ENCODE data around the gene SLC38A1.
"Not testable (repeated sequence)": the region's sequence is repeated elsewhere in the genome, so short reads cannot be mapped to it uniquely, and the experiment has no call there.

The SLC38A1 gene

DNA sequence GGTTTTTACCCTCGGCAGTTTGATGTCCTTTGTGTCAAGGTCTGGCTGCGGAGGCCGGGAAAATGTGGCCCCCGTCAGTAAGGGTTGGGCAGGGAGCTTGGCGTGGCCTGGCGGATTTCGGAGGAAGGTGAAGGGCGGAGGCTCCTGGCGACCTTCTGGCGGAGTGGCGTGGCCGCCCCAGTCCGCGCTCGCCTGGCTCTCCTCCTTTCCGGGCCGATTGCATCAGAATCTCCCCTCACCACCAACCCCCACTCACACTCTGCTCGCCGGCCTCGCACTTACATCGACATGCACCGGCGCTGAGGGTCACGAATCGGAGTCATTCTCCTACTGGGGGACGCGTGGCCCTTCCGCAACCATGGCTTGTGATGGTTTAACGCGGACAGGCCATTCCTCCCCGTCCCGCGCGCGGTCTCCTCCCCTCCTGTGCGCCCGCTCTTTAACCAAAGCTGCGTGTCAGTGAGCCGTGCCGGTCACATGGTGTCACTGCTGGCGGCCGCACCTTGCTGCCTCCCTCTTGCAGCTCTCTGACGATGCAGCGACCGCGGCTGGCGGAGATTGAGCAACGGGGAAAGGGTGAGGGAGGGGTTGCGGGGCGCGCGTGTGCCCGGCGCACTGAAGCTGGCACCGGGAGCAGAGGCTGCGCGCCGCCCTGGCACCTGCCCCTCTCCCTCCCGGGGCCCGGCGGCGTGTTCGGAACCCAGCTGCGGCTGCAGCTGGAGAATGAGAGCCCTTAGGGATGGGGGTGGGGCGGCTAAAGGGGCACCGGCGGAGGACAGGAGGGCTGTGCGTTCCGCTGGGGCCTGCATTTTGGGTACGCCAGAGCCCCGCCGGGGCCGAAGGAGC, at the start of gene SLC38A1:
Gene SLC38A1, minus strand, starts transcription at position 461 of the 846 bp plus-strand sequence. CDS start 29,243 bp downstream, outside the sequence.
- Mint-ChIP-seq H3K4me1 (peaks cover 44% of the 10 kb centered on the region), H3K4me3 (no peak within 1 kb of the TSS), H3K27ac (no peak within 1 kb of the TSS), H3K27me3 (no peaks in the 10 kb centered on the region), H3K9me3 (no peaks in the 10 kb centered on the region)
- peak; percentile 87 to 93 for DNase-seq
- peak; percentile 80 for ATAC-seq

- H3K9me3 Mint-ChIP-seq, result peaks cover 0 to 7% of the 10 kb centered on the region in 2 donors
- no peaks in the 10 kb centered on the region for H3K4me1 Mint-ChIP-seq
- DNase-seq, result no peak
- no peak overlapping the region for H3K27ac Mint-ChIP-seq
- ATAC-seq, result no peak
- no peaks in the 10 kb centered on the region for H3K27me3 Mint-ChIP-seq
- no peak overlapping the region for H3K4me3 Mint-ChIP-seq
These were observed 49.2 kb upstream of the SLC38A1 start for GRCh38 chr12:46318037-46318436.

GRCh38 chr12:46304070-46304469, 35.2 kb upstream of the SLC38A1 start:
- Mint-ChIP-seq H3K4me1 (peaks cover 13% of the 10 kb centered on the region), H3K4me3 (no peak overlapping the region), H3K9me3 (peaks cover 22 to 23% of the 10 kb centered on the region in 2 donors), H3K27me3 (no peaks in the 10 kb centered on the region), H3K27ac (no peak overlapping the region)
- DNase-seq, result no peak
- ATAC-seq, result no peak

DNA sequence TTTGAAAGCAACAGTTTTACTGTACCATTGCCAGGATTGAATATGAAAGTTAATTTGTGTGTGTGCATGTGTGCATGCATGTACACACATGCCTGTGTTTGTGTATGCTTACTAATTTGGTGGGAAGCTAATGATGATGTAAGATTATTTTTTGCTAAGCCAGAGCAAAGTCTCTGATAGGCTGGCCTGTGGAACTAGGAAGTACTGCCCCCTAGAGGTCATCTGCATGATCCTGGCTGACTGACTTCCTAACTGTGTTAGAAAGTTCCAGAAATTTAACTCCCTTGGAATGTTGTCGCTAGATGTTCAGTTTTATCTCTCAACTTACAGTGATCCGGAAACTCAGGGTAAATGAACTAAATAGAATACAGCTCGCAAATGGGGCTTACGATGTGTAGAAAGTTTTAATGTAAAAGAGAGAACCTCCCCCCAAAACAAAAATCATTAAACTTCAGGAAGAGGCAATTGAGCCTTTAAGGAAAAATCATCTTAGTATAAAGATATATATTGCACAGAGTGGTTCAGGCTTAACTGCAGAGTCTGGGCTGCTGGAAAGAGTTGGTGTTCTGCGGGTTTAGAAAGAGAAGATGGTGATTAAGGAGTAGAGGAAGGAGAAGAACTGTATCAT, 34.3 kb upstream of the SLC38A1 start:
- Mint-ChIP-seq H3K27me3 (no peaks in the 10 kb centered on the region), H3K9me3 (peaks cover 17 to 18% of the 10 kb centered on the region in 2 donors), H3K4me3 (no peak overlapping the region), H3K4me1 (peaks cover 13% of the 10 kb centered on the region), H3K27ac (no peak overlapping the region)
- DNase-seq (peak; percentile 18 to 32), ATAC-seq (peak; percentile 80)

DNA sequence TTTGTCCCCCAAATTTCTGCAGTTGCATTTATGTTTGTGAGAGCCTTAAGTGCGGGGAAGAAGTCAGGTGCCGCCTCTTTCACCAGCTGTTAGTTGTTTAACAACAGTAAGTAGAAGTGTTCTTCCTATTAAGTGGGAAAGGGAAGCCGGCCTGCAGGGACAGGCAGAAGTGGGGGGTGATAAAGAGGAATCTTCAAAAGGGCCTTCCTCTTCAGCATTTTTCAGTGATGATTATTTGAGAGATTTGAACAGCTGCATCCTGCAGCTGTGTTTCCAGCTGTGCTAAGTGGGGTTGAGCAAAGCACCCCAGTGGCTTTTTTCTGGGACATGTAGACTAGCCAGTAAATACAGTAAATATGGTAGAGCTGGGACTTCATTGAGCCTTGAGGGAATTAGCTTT, 32.1 kb upstream of the SLC38A1 start:
- Mint-ChIP-seq H3K4me1 (peaks cover 13% of the 10 kb centered on the region), H3K27ac (no peak overlapping the region), H3K9me3 (peaks cover 4 to 9% of the 10 kb centered on the region in 2 donors), H3K27me3 (no peaks in the 10 kb centered on the region), H3K4me3 (no peak overlapping the region)
- DNase-seq (no peak), ATAC-seq (no peak)

DNA sequence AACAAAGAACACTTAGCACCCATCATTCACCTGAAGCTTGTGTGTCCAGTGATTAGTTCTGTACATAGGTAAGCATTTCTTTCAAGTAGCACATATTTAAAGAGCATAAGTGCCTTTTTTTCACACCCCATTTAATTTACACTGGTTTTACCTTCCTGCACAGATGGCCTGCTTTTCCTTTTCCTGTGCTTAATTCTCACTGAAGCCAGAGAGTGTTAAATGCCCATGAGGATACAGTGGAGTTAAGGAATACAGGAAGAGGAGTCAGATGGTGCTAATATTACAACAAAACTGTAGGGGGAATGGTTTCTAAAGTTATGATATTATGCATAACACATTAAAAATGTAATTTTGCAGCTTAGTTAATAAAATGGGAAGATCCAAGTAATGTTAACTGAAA, 31.0 kb upstream of the SLC38A1 start:
- no peak overlapping the region for H3K27ac Mint-ChIP-seq
- ATAC-seq (no peak), DNase-seq (no peak)
- no peak overlapping the region for H3K4me3 Mint-ChIP-seq
- H3K4me1 Mint-ChIP-seq, result peaks cover 13% of the 10 kb centered on the region
- H3K9me3 Mint-ChIP-seq, result no peaks in the 10 kb centered on the region
- H3K27me3 Mint-ChIP-seq, result no peaks in the 10 kb centered on the region

DNA sequence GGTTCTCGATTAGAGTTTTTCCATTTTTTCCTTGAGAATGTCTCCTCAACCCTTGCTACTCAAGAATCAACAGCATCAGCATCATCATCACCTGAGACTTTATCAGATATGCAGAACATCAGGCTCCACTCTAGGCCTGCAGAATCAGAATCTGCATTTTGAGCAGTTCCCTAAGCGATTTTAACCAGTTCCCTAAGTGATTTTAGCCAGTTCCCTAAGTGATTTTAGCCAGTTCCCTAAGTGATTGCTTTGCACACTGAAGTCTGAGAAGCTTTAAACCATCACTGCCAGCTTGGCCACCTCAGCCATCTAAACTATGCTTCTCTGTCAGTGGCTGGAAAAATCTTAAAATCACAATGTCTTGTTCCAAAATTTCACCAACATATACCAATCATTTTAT, 29.4 kb upstream of the SLC38A1 start:
- DNase-seq (no peak), ATAC-seq (no peak)
- Mint-ChIP-seq H3K27me3 (no peaks in the 10 kb centered on the region), H3K9me3 (no peaks in the 10 kb centered on the region), H3K4me3 (no peak overlapping the region), H3K27ac (no peak overlapping the region), H3K4me1 (peaks cover 9% of the 10 kb centered on the region)

- ATAC-seq, result no peak
- Mint-ChIP-seq H3K27ac (no peak overlapping the region), H3K9me3 (peaks cover 6 to 8% of the 10 kb centered on the region in 2 donors), H3K27me3 (no peaks in the 10 kb centered on the region), H3K4me3 (no peak overlapping the region), H3K4me1 (peaks cover 5% of the 10 kb centered on the region)
- DNase-seq, result no peak
These were observed 28.0 kb upstream of the SLC38A1 start for GRCh38 chr12:46296822-46297221.

- H3K27me3 Mint-ChIP-seq, result no peaks in the 10 kb centered on the region
- no peaks in the 10 kb centered on the region for H3K4me1 Mint-ChIP-seq
- DNase-seq, result no peak
- no peak overlapping the region for H3K27ac Mint-ChIP-seq
- H3K4me3 Mint-ChIP-seq, result no peak overlapping the region
- peaks cover 26 to 31% of the 10 kb centered on the region in 2 donors for H3K9me3 Mint-ChIP-seq
- no peak for ATAC-seq
These were observed 24.0 kb upstream of the SLC38A1 start for GRCh38 chr12:46292754-46293402.

DNA sequence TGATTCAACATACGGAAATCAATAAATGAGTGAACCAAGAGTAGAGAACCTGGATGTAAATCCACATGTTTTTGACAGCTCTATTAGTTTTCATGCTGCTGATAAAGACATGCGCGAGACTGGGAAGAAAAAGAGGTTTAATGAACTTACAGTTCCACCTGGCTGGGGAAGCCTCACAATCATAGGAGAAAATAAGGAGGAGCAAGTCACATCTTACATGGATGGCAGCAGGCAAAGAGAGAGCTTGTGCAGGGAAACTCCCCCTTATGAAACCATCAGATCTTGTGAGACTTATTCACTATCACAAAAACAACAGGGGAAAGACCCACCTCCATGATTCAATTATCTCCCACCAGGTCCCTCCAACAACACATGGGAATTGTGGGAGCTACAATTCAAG, 23.1 kb upstream of the SLC38A1 start:
- H3K4me3 Mint-ChIP-seq, H3K27me3 Mint-ChIP-seq, H3K4me1 Mint-ChIP-seq, H3K27ac Mint-ChIP-seq, ATAC-seq, DNase-seq: not testable (repeated sequence)
- peaks cover 33 to 39% of the 10 kb centered on the region in 2 donors for H3K9me3 Mint-ChIP-seq

GRCh38 chr12:46285177-46285576, 16.3 kb upstream of the SLC38A1 start:
- not testable (repeated sequence) for H3K27me3 Mint-ChIP-seq, ATAC-seq, H3K4me1 Mint-ChIP-seq, DNase-seq, H3K4me3 Mint-ChIP-seq, H3K27ac Mint-ChIP-seq
- H3K9me3 Mint-ChIP-seq, result peaks cover 52 to 74% of the 10 kb centered on the region in 2 donors

GRCh38 chr12:46282829-46283228, 14.0 kb upstream of the SLC38A1 start:
- DNase-seq (no peak), ATAC-seq (no peak)
- Mint-ChIP-seq H3K27me3 (no peaks in the 10 kb centered on the region), H3K4me3 (no peak overlapping the region), H3K9me3 (peaks cover 42 to 63% of the 10 kb centered on the region in 2 donors), H3K27ac (no peak overlapping the region), H3K4me1 (no peaks in the 10 kb centered on the region)

DNA sequence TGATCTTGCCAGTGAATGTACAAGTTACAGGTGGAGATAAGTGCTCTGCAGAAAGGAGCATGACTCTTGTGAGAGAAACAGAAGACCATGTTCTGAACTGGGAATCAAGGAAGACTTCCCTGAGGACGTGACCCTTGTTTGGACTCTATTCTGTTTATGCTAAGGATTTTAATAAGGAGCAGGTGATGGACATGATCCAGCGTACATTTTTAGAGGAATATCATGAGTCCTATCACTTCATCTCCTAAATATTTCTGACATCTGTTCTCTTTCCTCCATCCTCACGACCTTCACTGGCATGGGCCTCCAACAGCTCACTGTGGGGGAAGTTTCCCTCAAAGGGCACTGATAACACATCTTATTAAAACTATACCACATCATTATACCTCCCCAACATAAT, 7.9 kb upstream of the SLC38A1 start:
- Mint-ChIP-seq H3K27ac (no peak overlapping the region), H3K4me3 (no peak overlapping the region), H3K4me1 (peaks cover 28% of the 10 kb centered on the region), H3K9me3 (peaks cover 0 to 4% of the 10 kb centered on the region in 2 donors), H3K27me3 (no peaks in the 10 kb centered on the region)
- no peak for DNase-seq
- ATAC-seq, result no peak

DNA sequence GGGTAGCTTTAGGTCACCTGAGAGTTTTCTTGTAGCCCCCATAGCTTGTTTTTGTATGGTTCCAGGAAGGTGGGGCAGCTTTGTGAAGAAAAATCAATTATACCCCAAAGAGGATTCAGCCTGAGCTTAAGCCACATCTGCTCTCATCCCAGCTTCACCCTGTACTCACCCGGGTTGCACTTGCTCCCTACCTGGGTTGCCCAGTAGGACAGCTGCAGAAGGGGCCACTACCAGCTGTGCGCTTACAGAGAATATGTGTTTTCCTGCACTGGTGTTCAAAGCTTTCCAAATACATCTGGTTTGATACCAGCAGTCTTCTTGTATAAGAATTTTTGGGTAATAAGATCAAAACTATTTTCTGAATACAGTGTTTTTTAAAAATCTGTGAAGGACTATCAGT, 3.0 kb upstream of the SLC38A1 start:
- DNase-seq (no peak), ATAC-seq (no peak)
- Mint-ChIP-seq H3K4me3 (peak overlapping the region; percentile 17 to 42), H3K27me3 (no peaks in the 10 kb centered on the region), H3K9me3 (no peaks in the 10 kb centered on the region), H3K4me1 (peaks cover 53% of the 10 kb centered on the region), H3K27ac (peak overlapping the region in 1 of 2 donors; percentile 85)

DNA sequence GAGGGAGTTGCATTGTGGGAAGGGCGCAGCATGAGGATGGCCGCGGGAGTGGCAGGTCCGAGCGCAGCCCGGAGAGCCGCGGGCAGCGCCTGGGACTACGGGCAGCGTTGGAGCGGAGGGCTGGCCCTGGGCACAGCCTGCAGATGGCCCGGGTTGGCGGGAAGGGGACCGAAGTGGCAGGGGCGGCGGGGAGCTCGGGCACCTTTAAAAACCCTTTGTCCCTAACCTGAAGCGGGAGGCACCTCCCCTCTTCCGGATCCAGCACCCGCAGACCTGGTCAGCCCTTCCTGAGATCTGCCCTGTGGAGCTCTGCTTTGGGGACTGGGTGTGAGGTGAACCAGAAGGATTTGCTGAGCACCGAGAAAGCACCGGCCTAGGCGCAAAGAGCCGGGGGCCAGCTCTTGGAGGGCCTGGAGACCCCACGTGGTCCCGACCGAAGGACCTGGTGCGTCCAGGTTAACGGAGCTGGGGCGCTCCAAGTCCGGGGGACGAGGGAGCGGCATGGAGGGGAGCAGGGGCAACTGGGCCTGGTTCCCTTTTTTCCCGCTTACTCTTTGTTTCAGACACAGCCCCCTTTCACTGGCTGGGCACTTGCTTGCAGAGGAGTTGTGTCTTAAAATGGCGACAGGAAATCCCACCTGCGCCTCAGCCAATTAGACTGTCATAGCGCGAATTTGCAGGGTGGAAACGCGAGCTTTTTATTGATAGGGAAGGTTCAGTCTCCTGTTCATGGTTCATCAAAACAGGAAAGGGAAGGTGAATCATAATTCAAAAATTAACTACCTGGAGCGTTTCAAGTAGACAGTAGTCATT, 792 bp upstream of the SLC38A1 start:
- no peak overlapping the region for H3K27ac Mint-ChIP-seq
- no peaks in the 10 kb centered on the region for H3K9me3 Mint-ChIP-seq
- DNase-seq (peak; percentile 77 to 86), ATAC-seq (peak; percentile 54)
- peaks cover 48% of the 10 kb centered on the region for H3K4me1 Mint-ChIP-seq
- no peak overlapping the region for H3K4me3 Mint-ChIP-seq
- H3K27me3 Mint-ChIP-seq, result no peaks in the 10 kb centered on the region
